Effector CD8-positive, alpha-beta T cell (primary cell): ENCODE measurements around the gene ITGA1.
"Not testable (repeated sequence)": the region's sequence is repeated elsewhere in the genome, so short reads cannot be mapped to it uniquely, and the experiment has no call there.

Experiments
- DNase-seq: peaks from one replicate; lab custom pipeline; 2025; lab: John Stamatoyannopoulos, UW

ITGA1 gene

GRCh38 chr5:52956014-52956413, 168.3 kb downstream of the ITGA1 start:
- no peak for DNase-seq

DNA sequence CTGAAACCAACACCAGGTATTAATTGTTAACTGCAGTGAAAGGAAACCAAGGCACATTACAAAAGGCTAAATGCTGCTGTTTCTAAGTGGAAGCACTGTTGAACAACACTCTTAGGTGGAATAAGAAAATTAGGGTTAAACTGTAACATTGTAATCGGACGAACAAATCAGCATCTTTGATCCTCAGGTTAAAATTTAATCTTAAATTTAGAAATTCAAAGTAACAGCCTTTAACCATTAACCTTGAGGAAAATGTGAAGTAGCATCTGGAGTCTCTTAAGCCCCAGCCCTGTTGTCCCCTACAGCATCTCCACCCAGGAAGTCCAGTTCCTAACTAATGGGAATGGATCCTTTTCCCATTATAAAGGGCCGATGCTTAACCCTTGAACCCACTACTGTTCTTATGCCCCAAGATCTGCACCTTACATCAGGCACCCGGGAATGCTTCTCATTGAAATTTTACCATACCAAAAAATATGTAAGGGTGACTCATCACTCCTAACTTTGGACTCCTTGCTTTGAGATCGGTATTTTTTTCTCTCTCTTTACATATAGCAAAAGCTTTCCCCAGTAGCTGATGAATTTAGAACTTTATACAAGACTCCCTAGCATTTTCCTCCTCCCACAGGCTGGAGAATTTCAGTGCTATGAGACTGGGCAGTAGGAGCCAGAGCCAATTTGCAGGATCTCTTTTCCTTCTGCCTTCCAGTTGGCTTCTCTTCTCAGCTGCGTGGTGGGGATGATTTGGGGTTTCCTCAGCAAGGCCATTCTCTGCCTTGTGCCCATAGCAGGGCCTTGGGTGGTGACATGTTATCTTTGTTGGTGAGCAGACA, 169.4 kb downstream of the ITGA1 start:
- no peak for DNase-seq

- DNase-seq: no peak
These were observed 173.6 kb downstream of the ITGA1 start for GRCh38 chr5:52961274-52961681.

DNA sequence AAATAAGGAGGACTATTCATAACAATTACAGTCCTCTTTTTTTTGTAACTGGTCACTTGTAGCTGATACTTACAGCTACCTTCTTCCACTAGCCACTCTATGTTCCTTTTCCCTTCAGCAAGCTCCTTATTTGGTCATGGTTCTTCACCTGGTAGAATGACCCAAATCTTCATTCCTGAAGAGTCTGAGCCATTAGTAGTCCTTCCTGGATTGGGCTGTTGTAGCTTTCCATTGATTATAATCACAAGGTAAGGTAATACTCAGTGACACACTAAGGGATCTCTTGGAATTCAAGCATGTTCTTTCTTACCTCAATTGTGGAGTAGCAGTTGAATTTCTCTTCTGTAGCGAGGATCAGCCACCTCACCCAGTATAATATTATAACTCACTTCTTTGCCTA, 175.9 kb downstream of the ITGA1 start:
- no peak for DNase-seq

- no peak for DNase-seq
These were observed 176.4 kb downstream of the ITGA1 start for GRCh38 chr5:52964138-52964537.

- DNase-seq: not testable (repeated sequence)
These were observed 188.4 kb downstream of the ITGA1 start for GRCh38 chr5:52976157-52976556.

DNA sequence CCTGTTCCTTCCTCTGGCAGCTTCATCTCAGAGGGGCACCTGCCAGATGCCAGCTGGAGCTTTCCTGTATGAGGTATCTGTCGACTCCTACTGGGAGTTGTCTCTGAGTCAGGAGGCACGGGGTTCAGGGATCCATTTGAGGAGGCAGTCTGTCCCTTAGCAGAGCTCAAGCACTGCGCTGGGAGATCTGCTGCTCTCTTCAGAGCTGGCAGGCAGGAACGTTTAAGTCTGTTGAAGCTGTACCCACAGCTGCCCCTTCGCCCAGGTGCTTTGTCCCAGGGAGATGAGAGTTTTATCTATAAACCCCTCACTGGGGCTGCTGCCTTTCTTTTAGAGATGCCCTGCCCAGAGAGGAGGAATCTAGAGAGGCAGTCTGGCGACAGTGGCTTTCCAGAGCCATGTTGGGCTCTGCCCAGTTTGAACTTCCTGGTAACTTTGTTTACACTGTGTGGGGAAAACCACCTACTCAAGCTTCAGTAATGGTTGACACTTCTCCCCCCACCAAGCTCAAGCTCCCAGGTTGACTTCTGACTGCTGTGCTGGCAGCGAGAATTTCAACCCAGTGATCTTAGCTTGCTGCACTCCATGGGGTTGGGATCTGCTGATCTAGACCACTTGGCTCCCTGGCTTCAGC, 189.7 kb downstream of the ITGA1 start:
- DNase-seq: no peak

DNA sequence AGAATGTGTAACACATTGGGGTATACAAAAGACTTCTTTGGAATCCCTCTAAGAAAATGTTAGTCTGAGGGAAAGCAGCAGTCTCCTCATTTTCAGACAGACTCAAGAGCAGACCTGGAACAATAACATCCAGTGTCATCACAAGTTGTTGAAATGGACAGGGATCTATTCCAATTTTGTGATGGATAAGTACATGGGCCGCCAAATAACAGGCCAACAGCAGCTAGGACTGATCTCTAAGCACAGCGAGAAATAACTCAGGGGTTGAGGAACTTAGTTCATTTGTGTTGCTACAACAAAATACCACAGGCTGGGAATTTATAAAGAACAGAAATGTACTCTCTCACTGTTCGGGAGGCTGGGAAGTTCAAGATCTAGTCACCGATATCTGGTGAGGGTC, 193.8 kb downstream of the ITGA1 start:
- DNase-seq: no peak

DNA sequence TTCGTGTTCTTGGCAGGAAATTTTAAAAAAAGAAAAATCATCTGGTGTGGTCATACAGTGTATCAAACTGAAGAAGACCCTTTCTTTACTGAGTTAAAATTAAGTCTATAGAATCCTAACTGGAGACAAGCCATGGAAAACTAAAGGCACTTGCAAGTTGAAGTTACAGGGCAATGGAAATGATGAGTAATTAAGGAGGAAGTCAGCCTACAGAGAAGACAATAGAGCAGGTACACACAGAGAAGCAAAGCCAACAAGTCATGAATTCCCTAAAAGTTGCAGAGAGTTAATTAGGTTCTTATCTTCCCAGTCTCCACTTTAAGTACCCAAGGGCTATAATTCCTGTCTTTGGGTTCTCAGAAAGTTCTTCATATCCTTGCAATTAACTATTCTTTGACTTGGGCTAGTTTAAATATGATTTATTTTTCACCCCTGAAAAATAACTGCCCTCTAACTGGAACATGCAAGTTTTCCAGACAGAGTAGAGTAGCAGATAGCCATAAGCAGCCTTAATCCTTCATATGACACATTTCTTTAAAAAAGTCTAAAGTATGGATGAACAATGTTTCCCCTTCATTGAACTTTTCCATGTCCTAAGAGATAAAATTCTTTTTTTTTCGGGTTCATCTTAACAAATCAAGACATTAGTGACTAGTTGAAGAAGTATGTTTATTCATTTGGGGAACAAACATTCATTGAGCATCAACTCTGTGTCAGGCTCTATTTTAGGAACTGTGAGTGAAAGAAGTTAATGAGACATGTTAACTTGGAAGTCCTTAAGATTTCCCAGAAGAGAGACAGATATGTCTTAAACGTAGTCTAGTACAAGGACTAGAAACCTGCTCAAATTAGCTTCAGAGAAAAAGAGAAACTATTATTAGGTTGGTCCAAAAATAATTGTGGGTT, 196.3 kb downstream of the ITGA1 start:
- no peak for DNase-seq

GRCh38 chr5:52985306-52985705, 197.6 kb downstream of the ITGA1 start:
- DNase-seq: no peak

DNA sequence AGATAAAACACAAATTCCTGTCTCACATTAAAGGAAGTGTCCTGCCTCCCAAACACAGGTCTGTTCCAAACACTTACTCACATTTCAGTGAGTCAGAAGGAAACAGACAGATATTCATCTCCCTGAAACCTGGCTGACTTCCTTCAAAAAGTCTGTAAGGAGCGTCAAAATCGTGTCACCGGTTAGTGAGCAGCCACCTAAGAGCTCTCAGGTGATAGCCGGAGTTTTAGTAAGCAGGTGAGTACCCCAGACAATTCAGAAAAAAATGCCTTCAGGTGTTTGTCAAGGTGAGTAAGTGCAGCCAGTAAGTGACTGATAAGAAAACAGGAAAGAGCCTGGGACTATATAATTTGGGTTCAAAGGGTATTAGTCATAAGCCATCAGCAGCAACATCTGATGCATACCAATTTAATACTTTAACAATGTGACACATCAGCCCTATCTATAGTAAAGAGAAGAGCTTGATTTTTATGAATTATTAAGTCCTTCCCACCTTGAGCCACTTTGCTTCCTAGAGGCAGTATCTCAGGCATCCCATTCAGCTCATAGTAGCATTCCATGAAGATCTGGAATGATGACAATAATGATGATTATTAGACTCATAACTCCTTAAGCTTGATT, 200.1 kb downstream of the ITGA1 start:
- no peak for DNase-seq

- DNase-seq: no peak
These were observed 200.8 kb downstream of the ITGA1 start for GRCh38 chr5:52988335-52989024.

GRCh38 chr5:52989025-52989780, 201.5 kb downstream of the ITGA1 start, which contains the start of gene ITGA2:
Gene ITGA2 (plus strand): TSS chr5:52989352. CDS start chr5:52989469, 117 bp downstream.
- no peak for DNase-seq

DNA sequence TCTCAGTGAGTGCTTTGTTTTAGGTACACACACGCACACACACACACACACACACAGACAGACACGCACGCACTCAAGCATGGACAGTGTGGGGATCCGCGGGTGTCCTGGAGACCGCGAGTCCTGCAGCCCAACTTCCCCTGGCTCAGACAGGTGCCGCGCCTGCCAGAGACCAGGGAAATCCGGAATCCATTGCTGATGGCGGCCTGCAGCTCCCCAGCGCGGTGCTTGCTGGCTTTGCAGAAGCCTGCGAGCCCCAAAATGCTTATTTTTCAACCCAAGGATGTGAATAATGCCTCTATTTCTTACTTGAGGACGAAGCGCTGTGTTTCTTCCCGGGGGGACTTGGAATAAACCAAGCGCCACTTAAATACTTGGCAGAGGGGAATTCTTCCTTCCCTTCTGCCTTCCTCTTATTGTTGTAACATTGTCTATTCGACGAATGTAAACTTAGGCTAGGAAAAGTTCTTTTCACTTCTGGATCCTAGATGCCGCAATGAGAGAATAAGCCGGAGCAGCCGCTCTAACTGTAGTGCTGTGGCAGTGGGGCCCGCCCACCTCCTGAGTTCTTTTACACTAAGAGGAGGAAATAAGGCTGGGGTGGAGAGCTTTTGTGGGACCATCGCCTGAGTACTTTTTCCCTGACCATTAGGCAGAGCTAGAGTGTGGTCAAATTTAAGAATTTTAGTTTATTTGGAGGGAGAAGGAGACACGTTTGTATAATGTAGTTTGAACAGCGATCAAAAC, 202.2 kb downstream of the ITGA1 start:
- no peak for DNase-seq

- no peak for DNase-seq
These were observed 202.8 kb downstream of the ITGA1 start for GRCh38 chr5:52990528-52990925.

DNA sequence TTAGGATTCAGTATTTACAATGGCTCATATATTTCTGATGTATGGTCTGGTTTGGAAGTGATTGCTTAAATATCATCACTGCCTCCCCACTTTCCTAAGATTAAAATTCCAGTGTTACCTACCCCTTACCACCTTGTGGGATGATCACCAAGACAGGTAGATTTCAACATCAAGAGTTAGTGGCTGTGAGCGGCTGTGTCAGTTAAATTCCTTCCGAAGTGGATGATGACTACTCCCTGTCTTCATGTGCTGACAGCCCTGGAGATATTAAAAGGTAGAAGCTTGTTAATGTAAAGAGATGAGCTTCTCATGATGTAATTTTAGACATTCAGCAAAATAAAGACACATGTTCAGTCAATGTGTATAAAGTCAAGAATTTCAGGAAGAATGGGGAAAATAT, 205.7 kb downstream of the ITGA1 start:
- DNase-seq: no peak

DNA sequence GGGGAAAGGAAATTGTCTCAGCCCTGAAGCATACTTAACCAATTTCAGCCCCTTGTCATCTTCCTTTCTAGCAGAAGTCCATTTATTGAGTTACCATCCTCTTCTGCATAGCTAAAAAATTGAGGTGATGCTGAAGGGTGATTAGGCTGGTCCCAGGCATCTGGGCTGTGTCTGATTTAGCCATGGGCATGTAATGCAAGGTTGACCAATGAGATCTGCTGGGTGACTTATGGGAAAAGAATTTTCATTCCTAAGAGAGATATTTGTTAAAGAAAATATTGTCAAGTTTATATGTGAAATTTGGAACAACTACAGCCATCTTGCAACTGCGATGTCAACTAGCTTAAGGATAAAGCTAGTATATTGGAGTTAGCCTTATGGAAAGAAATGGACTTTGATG, 206.6 kb downstream of the ITGA1 start:
- DNase-seq: no peak

DNA sequence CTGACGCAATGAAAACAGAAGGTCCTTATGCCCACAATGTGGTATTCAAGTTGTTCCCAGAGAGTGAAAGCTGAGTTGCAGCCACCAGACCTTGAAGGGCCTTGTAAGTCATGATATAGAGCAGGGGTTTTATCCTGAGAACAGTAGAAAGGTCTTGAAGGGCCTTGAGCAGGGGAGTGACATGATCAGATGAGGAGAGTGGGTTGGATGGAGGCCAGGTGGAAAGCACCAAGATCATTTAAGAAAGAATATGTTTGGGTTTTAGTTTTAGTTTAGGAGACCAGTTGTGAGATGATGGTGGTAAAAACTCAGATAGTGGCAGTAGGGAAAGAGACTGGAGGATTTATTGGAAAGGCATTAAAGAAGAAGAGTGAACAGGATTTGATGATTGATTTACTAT, 207.4 kb downstream of the ITGA1 start:
- no peak for DNase-seq

- DNase-seq: no peak
These were observed 208.2 kb downstream of the ITGA1 start for GRCh38 chr5:52995914-52996313.

GRCh38 chr5:52996979-52997378, 209.3 kb downstream of the ITGA1 start:
- no peak for DNase-seq
